ENCODE measurements around the gene NUDT8. TPM values are rescaled to one million over a fixed set of nuclear protein-coding genes. Genes with fewer than 3 reads are reported as not detected.

Gene NUDT8
- polyA plus RNA-seq, 2 of the 4 experiments (the other 2 are of a cell fraction): 1.8 to 5.6 TPM

DNA sequence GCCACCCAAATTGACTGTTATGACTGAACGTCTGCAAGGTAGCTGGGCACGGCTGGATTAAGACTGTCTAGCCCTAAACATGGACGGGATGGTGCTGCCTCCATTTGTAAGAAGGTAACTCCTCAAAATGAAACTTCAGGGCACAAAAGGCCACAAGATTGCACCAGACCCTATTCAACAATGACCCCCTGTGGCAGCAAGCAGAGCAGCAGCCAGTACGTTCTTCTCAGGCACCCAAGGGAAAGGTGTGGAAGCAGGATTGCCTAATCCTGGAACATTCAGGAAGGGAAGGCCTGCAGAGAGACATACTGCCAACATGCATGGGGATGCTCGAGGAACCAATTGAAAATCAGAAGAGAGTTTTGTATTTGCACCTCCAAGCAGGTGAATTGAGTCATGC lies 14.3 kb upstream of the NUDT8 start:
- POLR2A ChIA-PET: no interaction called here
- FAIRE-seq (no peak), ATAC-seq (no peak), DNase-seq (ENCODE audit: low read depth in 1 of 2, low spot score in 1 of 2) (peak; percentile 48 to 65)
- CTCF ChIA-PET: interaction anchor here (0.9 to 12.7 kb wide), 4 partner anchors 14 to 72 kb away, joined by 4 to 169 read pairs (median 8); partner anchors contain the start of gene NUDT8
- WGBS (ENCODE audit: missing lambda C conversion rate): 81% methylated on average over 5 of the region's 5 CpGs
- H3K27ac ChIP-seq: no peak overlapping the region
- H3K9me3 ChIP-seq: peaks cover 8% of the 10 kb centered on the region; the same call in 2 of the 3 replicates
- no peak overlapping the region for H3K4me3 ChIP-seq
- H3K4me1 ChIP-seq: no peaks in the 10 kb centered on the region
- no peak overlapping the region for H3K4me2 ChIP-seq
- TF ChIP-seq CEBPB (IDR thresholded peaks at IDR 0.05): 0 out of 4 replicates have a peak, but pooled peaks of 1 of the 2 experiments have one; percentile 29
- TF ChIP-seq RAD21 (conservative IDR thresholded peaks at IDR 0.05 in 1 of 2, IDR thresholded peaks at IDR 0.05 in 1 of 2): peak in 1 of 2 experiments; percentile 26; a peak in 1 of 5 replicates
- TF ChIP-seq, protein P1, sequence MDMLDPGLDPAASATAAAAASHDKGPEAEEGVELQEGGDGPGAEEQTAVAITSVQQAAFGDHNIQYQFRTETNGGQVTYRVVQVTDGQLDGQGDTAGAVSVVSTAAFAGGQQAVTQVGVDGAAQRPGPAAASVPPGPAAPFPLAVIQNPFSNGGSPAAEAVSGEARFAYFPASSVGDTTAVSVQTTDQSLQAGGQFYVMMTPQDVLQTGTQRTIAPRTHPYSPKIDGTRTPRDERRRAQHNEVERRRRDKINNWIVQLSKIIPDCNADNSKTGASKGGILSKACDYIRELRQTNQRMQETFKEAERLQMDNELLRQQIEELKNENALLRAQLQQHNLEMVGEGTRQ (IDR thresholded peaks at IDR 0.05): no peak

DNA sequence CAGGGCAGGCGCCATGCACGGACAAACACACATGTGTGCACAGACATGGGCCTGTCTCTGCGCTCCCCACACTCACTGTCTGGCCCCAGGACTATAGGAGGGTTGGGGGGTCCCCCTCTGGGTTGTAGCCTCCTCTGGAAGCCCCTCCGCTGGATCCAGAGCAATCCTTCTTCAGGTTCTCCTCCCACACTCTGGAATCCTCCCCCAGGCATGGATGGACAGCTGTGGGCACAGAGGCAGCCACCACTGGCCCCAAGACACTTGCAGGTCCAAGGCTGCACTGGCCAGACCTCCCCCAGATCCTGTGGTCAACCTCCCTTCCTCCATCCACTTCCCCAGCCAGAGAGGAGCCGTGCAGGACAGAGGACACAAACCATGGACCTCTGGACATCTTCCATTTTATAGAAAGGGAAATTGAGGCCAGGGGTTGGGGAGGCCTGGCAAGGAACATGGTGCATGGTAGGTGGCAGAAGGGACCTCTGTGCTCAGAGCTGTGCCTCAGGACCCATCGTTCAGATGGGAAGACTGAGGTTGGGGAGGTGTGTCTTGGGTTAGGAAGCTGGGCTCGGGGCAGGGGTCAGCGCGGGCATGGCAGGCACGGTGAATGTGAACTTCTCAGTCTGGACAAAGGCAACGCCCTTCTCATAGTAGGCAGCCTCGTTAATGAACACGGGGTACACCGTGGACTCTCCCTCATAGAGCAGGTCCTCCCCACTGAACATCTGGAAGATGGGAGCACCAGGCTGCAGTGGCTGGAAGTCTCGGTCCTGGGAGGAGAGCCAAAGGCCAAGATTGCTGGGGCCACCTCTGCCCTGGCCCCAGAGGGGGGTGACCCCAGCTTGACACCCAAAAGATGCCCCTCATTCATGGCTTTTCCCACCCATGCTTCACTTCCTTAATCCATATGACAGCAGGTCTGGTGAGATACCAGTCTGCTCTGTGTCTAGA lies 12.7 kb upstream of the NUDT8 start:
- TF ChIP-seq CBX8 (IDR thresholded peaks at IDR 0.05) (no peak), EHMT2 (IDR thresholded peaks at IDR 0.05; ENCODE audit: low read depth) (no peak), RAD21 (conservative IDR thresholded peaks at IDR 0.05 in 1 of 2, IDR thresholded peaks at IDR 0.05 in 1 of 2) (no peak), POLR2A (IDR thresholded peaks at IDR 0.05; ENCODE audit: low read length) (no peak), RNF2 (IDR thresholded peaks at IDR 0.05; ENCODE audit: borderline replicate concordance, low read depth) (no peak), CBX2 (IDR thresholded peaks at IDR 0.05; ENCODE audit: borderline replicate concordance, low read depth) (no peak), EP300 (IDR thresholded peaks at IDR 0.05) (no peak), KDM1A (IDR thresholded peaks at IDR 0.05; ENCODE audit: low read depth) (no peak), MAFK (IDR thresholded peaks at IDR 0.05; ENCODE audit: partially characterized antibody) (no peak), CEBPB (IDR thresholded peaks at IDR 0.05) (no peak), MAZ (IDR thresholded peaks at IDR 0.05; ENCODE audit: borderline replicate concordance, low read depth, low read length) (no peak), POLR2AphosphoS2 (conservative IDR thresholded peaks at IDR 0.05; ENCODE audit: low read length) (no peak), SREBF2 (IDR thresholded peaks at IDR 0.05) (no peak)
- TF ChIP-seq, protein P2, sequence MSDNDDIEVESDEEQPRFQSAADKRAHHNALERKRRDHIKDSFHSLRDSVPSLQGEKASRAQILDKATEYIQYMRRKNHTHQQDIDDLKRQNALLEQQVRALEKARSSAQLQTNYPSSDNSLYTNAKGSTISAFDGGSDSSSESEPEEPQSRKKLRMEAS (IDR thresholded peaks at IDR 0.05): no peak
- TF ChIP-seq, protein P3, sequence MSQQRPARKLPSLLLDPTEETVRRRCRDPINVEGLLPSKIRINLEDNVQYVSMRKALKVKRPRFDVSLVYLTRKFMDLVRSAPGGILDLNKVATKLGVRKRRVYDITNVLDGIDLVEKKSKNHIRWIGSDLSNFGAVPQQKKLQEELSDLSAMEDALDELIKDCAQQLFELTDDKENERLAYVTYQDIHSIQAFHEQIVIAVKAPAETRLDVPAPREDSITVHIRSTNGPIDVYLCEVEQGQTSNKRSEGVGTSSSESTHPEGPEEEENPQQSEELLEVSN (IDR thresholded peaks at IDR 0.05; ENCODE audit: borderline replicate concordance, low read depth): no peak
- TF ChIP-seq, protein P4, sequence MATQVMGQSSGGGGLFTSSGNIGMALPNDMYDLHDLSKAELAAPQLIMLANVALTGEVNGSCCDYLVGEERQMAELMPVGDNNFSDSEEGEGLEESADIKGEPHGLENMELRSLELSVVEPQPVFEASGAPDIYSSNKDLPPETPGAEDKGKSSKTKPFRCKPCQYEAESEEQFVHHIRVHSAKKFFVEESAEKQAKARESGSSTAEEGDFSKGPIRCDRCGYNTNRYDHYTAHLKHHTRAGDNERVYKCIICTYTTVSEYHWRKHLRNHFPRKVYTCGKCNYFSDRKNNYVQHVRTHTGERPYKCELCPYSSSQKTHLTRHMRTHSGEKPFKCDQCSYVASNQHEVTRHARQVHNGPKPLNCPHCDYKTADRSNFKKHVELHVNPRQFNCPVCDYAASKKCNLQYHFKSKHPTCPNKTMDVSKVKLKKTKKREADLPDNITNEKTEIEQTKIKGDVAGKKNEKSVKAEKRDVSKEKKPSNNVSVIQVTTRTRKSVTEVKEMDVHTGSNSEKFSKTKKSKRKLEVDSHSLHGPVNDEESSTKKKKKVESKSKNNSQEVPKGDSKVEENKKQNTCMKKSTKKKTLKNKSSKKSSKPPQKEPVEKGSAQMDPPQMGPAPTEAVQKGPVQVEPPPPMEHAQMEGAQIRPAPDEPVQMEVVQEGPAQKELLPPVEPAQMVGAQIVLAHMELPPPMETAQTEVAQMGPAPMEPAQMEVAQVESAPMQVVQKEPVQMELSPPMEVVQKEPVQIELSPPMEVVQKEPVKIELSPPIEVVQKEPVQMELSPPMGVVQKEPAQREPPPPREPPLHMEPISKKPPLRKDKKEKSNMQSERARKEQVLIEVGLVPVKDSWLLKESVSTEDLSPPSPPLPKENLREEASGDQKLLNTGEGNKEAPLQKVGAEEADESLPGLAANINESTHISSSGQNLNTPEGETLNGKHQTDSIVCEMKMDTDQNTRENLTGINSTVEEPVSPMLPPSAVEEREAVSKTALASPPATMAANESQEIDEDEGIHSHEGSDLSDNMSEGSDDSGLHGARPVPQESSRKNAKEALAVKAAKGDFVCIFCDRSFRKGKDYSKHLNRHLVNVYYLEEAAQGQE (IDR thresholded peaks at IDR 0.05): no peak
- TF ChIP-seq, protein P5, sequence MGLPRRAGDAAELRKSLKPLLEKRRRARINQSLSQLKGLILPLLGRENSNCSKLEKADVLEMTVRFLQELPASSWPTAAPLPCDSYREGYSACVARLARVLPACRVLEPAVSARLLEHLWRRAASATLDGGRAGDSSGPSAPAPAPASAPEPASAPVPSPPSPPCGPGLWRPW (IDR thresholded peaks at IDR 0.05): no peak
- Histone ChIP-seq H3K4me2 (no peak overlapping the region), H3K4me3 (no peak overlapping the region), H3K27ac (no peak overlapping the region), H3K4me1 (no peaks in the 10 kb centered on the region), H3K9me3 (peaks cover 8% of the 10 kb centered on the region; the same call in 2 of the 3 replicates)
- no peak for ATAC-seq
- FAIRE-seq: no peak
- CTCF ChIA-PET: interaction anchor here (1.4 to 12.7 kb wide), 5 partner anchors 12 to 49 kb away, joined by 3 to 169 read pairs (median 5); partner anchors contain the start of gene NUDT8
- 65% methylated on average over 13 of the region's 15 CpGs for WGBS (ENCODE audit: missing lambda C conversion rate)
- POLR2A ChIA-PET: no interaction called here
- no peak for DNase-seq (ENCODE audit: low read depth in 1 of 2, low spot score in 1 of 2)

Data from A549 (cell line).